Measurements from ENCODE around the gene S100A13. TPM values are rescaled to one million over a fixed set of nuclear protein-coding genes. Genes with fewer than 3 reads are reported as not detected.
"Not testable (repeated sequence)": the region's sequence is repeated elsewhere in the genome, so short reads cannot be mapped to it uniquely, and the experiment has no call there.

Gene S100A13
- total RNA-seq, 1 donor from 2014 or later: 152 TPM

GRCh38 chr1:153643100-153643499 lies 15.8 kb upstream of the S100A13 start:
- Mint-ChIP-seq H3K27me3 (ENCODE audit: unreplicated experiment) (peaks cover 4% of the 10 kb centered on the region), H3K36me3 (ENCODE audit: low read depth, unreplicated experiment) (peaks cover 47% of the 10 kb centered on the region), H3K4me3 (ENCODE audit: unreplicated experiment) (no peak overlapping the region), H3K9me3 (ENCODE audit: unreplicated experiment) (no peaks in the 10 kb centered on the region), H3K4me1 (ENCODE audit: unreplicated experiment) (no peaks in the 10 kb centered on the region), H3K27ac (ENCODE audit: unreplicated experiment) (no peak overlapping the region)
- no peak for DNase-seq (ENCODE audit: low spot score)
- TF ChIP-seq, protein P1, sequence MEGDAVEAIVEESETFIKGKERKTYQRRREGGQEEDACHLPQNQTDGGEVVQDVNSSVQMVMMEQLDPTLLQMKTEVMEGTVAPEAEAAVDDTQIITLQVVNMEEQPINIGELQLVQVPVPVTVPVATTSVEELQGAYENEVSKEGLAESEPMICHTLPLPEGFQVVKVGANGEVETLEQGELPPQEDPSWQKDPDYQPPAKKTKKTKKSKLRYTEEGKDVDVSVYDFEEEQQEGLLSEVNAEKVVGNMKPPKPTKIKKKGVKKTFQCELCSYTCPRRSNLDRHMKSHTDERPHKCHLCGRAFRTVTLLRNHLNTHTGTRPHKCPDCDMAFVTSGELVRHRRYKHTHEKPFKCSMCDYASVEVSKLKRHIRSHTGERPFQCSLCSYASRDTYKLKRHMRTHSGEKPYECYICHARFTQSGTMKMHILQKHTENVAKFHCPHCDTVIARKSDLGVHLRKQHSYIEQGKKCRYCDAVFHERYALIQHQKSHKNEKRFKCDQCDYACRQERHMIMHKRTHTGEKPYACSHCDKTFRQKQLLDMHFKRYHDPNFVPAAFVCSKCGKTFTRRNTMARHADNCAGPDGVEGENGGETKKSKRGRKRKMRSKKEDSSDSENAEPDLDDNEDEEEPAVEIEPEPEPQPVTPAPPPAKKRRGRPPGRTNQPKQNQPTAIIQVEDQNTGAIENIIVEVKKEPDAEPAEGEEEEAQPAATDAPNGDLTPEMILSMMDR (IDR thresholded peaks at IDR 0.05; ENCODE audit: unreplicated experiment): no peak

DNA sequence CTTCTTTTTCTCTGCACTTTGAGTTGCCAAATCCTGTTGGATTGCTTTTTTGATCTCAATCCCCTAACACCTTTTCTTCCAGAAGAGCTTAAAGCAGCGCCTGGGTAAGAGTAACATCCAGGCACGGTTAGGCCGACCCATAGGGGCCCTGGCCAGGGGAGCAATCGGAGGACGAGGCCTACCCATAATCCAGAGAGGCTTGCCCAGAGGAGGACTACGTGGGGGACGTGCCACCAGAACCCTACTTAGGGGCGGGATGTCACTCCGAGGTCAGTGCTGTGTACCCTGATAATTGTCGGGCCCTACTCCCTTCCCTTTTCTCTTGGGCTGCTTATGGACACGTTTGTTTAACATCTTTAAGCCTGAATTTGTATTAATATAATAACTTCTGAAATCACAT lies 14.9 kb upstream of the S100A13 start:
- Mint-ChIP-seq H3K27me3 (ENCODE audit: unreplicated experiment) (no peaks in the 10 kb centered on the region), H3K36me3 (ENCODE audit: low read depth, unreplicated experiment) (peaks cover 49% of the 10 kb centered on the region), H3K4me3 (ENCODE audit: unreplicated experiment) (no peak overlapping the region), H3K27ac (ENCODE audit: unreplicated experiment) (no peak overlapping the region), H3K4me1 (ENCODE audit: unreplicated experiment) (no peaks in the 10 kb centered on the region), H3K9me3 (ENCODE audit: unreplicated experiment) (no peaks in the 10 kb centered on the region)
- no peak for DNase-seq (ENCODE audit: low spot score)
- TF ChIP-seq, protein P1 (IDR thresholded peaks at IDR 0.05; ENCODE audit: unreplicated experiment): no peak

DNA sequence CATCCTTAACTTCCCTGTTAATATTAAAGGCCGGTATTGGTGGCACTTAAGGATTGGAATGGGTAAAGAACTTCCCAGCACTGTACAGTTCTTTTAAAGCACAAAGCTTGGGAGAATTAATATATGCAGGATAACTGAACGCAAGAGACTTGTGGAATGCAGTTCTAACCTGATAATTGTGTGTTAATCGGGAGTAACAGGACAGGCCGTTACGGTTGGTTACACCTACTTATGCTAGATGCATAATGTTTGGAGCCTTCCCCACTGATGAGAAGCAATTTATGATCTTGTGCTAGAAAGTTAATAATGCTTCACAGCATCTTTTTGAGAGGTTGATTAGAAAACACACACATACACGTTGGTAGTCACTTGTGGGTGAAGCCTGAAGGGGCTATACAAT lies 13.6 kb upstream of the S100A13 start:
- TF ChIP-seq, protein P1 (IDR thresholded peaks at IDR 0.05; ENCODE audit: unreplicated experiment): no peak
- H3K4me1 Mint-ChIP-seq (ENCODE audit: unreplicated experiment): no peaks in the 10 kb centered on the region
- no peak overlapping the region for H3K27ac Mint-ChIP-seq (ENCODE audit: unreplicated experiment)
- DNase-seq (ENCODE audit: low spot score): no peak
- no peak overlapping the region for H3K4me3 Mint-ChIP-seq (ENCODE audit: unreplicated experiment)
- H3K27me3 Mint-ChIP-seq (ENCODE audit: unreplicated experiment): no peaks in the 10 kb centered on the region
- no peaks in the 10 kb centered on the region for H3K9me3 Mint-ChIP-seq (ENCODE audit: unreplicated experiment)
- peaks cover 46% of the 10 kb centered on the region for H3K36me3 Mint-ChIP-seq (ENCODE audit: low read depth, unreplicated experiment)

DNA sequence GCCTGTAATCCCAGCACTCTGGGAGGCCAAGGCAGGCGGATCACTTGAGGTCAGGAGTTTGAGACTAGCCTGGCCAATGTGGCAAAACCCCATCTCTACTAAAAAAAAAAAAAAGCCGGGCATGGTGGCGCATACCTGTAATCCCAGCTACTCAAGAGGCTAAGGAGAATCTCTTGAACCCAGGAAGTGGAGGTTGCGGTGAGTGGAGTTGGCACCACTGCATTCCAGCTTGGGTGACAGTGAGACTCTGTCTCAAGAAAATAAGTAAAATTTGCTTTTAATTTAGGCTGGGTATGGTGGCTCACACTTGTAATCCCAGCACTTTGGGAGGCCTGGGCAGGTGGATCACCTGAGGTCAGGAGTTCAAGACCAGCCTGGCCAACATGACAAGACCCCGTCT lies 12.9 kb upstream of the S100A13 start:
- not testable (repeated sequence) for DNase-seq (ENCODE audit: low spot score); H3K27me3 Mint-ChIP-seq (ENCODE audit: unreplicated experiment); H3K9me3 Mint-ChIP-seq (ENCODE audit: unreplicated experiment); H3K27ac Mint-ChIP-seq (ENCODE audit: unreplicated experiment); H3K4me1 Mint-ChIP-seq (ENCODE audit: unreplicated experiment); H3K4me3 Mint-ChIP-seq (ENCODE audit: unreplicated experiment)
- peaks cover 40% of the 10 kb centered on the region for H3K36me3 Mint-ChIP-seq (ENCODE audit: low read depth, unreplicated experiment)

DNA sequence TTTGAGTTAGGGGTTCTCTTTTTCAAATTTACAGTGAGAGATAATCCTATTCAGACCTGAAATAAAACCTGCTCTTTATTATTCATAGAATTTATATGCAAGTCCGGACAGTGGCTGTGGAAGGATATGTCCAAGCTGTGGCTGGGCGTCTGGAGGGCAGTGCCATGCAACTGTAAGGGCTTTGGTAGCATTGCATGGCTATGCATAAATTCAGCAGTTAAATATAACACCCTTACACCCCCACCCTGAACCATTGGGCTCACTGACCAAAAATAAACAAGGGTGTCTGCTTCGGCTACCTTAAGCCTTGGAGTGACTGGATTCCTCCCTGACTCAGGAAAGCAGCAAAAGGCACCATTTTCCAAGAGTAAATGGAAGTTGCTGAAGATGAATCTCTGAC lies 12.0 kb upstream of the S100A13 start:
- peaks cover 6% of the 10 kb centered on the region for H3K4me1 Mint-ChIP-seq (ENCODE audit: unreplicated experiment)
- TF ChIP-seq, protein P1 (IDR thresholded peaks at IDR 0.05; ENCODE audit: unreplicated experiment): no peak
- DNase-seq (ENCODE audit: low spot score): no peak
- H3K9me3 Mint-ChIP-seq (ENCODE audit: unreplicated experiment): no peaks in the 10 kb centered on the region
- H3K27ac Mint-ChIP-seq (ENCODE audit: unreplicated experiment): no peak overlapping the region
- peaks cover 3% of the 10 kb centered on the region for H3K27me3 Mint-ChIP-seq (ENCODE audit: unreplicated experiment)
- H3K36me3 Mint-ChIP-seq (ENCODE audit: low read depth, unreplicated experiment): peaks cover 36% of the 10 kb centered on the region
- no peak overlapping the region for H3K4me3 Mint-ChIP-seq (ENCODE audit: unreplicated experiment)

DNA sequence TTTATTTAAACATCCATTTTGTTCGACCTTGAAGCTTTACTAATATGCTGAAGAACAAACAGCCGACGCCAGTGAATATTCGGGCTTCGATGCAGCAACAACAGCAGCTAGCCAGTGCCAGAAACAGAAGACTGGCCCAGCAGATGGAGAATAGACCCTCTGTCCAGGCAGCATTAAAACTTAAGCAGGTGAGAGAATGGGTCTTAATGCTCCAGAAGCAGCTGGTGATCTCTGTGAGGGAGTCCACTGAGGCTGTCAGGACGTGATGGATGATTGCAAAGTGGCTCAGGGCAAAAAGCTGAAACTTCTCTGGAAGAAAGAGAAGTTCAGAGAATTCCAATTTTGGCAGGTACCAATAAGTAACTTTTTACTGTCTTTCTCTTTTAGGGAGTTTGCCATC lies 11.0 kb upstream of the S100A13 start:
- H3K4me3 Mint-ChIP-seq (ENCODE audit: unreplicated experiment): no peak overlapping the region
- TF ChIP-seq, protein P1 (IDR thresholded peaks at IDR 0.05; ENCODE audit: unreplicated experiment): no peak
- no peak for DNase-seq (ENCODE audit: low spot score)
- peaks cover 1% of the 10 kb centered on the region for H3K9me3 Mint-ChIP-seq (ENCODE audit: unreplicated experiment)
- H3K27ac Mint-ChIP-seq (ENCODE audit: unreplicated experiment): no peak overlapping the region
- peaks cover 9% of the 10 kb centered on the region for H3K4me1 Mint-ChIP-seq (ENCODE audit: unreplicated experiment)
- peaks cover 7% of the 10 kb centered on the region for H3K27me3 Mint-ChIP-seq (ENCODE audit: unreplicated experiment)
- peaks cover 29% of the 10 kb centered on the region for H3K36me3 Mint-ChIP-seq (ENCODE audit: low read depth, unreplicated experiment)

All from endothelial cell (in vitro differentiated cells).